NOMO-1 (cell line): Measurements from ENCODE around the gene ZNF446.
A peak's percentile ranks its signal among the peaks of the same experiment; 100 is the strongest.
"Not testable (repeated sequence)": the region's sequence is repeated elsewhere in the genome, so short reads cannot be mapped to it uniquely, and the experiment has no call there.

ENCODE experiments used
- DNase-seq, 2 experiments: peaks; one replicate each; lab custom pipeline; 2025; ENCODE audit not compliant: unreplicated experiment in 2 of 2; lab: John Stamatoyannopoulos, UW

Gene ZNF446

DNA sequence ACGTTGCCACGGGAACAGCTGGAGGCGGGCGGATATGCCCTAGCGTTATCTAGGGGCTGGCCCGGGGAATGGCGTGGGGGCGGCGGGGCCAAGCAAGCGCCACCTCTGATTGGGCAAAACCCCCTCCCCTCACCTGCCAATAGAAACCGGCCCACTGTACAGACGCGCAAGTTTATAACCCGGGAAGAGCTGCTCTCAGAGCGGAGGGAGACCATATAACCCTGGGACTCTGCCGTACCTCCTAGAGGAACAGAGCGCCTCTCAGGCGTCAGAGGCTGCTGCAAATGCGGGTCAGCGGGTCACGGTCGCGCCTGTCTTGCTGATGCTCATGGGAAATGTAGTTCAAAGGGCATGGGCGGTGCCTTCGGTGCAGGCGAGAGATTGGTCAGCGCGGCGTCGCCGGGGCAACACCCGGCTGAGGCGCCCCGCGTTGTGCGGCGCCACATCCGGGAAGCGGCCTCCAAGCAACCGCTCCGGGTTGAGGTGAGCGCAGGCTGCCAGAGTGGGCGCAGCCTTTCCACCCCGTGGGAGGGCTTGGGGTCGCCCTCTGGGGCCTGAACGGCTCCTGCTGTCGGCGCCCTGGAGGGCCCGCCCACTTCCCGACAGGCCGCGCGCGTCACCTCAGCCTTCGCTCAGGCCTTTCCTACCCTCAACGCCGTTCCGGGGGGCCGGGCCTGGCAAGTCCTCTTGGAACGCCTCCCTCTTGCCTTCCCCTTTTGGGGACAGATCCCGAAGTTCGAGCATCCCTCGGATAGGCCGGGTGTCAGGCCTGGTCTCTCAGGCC is at the start of gene ZNF446:
ZNF446 (plus strand) TSS at position 639 of the 784 bp plus-strand sequence. CDS start 867 bp downstream, outside the sequence.
- DNase-seq = peak; percentile 96 to 97

DNA sequence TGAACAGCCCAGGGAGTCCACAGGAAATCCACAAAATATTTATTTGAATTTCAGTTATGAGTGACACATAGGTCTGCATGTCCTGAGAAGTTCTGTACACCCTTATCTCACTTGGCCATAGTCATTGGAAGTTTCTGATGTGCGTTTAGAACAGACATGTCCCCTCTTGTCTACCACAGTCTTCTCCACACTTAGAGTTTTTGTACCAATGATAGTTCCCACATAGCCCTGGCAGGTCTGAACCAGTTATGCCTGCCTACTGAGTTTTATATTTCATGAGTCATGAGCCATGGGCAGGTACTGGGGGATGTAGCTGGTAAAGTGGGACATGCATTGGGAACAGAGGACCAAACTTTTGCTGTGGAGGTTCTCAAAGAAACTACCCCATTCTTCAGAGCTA is 47.5 kb upstream of the ZNF446 start:
- no peak for DNase-seq

DNA sequence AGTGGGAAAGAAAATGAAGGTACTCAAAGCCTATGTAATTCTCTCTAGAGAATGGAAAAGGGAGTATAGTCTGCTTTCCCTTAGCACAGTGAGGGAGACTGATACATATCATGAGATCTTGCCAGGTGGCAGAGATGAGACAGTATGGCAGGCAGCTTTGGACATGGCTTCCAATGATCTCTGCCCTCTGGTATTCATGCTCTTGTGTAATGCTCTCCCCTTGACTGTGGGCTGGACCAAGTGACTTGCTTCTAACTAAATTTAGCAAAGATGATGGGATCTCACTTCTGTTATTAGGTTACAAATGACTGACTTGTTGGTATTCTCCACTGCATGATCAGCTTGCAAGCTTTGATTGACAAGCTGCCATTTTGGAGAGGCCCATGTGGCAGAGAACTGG is 46.4 kb upstream of the ZNF446 start:
- no peak for DNase-seq

DNA sequence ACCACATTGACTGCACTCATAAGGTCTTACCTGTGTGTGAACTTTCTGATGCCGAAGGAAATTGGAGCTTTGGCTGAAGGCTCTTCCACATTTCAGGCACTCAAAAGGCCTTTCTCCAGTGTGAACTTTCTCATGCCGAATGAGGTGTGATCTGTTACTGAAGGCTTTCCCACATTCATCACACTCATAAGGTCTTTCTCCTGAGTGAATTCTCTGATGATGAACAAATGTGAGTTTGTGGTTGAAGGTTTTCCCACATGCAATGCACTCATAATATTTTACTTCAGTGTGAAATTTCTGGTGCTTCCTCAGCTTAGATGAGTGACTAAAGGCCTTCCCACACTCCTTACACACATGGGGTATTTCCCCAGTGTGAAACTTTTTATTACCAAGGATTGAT is 41.9 kb upstream of the ZNF446 start:
- no peak for DNase-seq

DNA sequence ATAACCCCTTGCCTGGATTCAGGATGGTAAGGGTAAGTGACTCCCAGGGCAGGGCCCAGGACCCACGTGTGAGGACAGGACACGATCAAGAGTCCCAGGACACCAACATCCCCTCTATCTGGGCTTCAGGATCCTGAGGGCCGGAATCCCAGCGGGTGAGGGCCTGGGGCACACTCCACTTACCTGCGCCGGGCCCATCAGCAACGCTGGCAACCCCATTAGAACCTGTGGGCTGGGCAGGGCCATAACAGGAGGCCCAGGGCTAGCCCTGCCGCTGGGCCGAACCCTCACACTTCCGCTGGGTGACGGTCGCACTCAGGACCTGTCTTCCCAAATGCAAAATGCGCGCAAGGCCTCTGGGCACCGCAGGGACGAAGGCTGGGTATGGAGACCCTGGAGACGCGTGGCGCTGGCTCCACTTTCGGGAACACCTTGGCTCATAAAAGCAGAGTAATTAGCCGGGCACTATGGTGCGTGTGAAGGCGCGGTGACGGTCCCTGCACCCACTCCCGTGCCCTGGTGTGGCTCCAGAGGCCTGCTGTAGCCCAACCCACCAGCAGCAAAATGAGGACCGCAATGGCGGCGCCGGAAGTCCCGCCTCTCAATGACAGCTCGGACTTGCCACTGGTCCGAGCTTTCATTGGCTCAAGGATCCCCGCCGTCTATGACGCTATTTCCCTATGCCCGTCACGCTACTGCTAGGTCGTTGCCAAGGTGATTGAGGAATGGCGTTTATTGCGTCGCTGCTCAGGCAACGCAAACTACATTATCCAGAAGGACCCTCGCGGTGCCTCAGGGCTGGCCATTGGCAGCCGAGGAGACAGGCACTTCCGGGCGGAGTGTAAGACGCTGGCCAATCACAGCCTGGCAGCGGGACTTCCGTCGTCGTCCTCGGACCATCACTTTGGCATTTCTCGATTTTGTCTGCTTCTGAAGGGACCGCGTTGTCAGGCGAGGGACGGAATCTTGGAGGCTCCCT is 36.3 kb upstream of the ZNF446 start, which contains the start of gene ZNF132:
ZNF132 (minus strand) TSS at position 578 of the 979 bp plus-strand sequence; CDS start at position 246, 332 bp downstream.
- DNase-seq = peak; percentile 93 to 99

DNA sequence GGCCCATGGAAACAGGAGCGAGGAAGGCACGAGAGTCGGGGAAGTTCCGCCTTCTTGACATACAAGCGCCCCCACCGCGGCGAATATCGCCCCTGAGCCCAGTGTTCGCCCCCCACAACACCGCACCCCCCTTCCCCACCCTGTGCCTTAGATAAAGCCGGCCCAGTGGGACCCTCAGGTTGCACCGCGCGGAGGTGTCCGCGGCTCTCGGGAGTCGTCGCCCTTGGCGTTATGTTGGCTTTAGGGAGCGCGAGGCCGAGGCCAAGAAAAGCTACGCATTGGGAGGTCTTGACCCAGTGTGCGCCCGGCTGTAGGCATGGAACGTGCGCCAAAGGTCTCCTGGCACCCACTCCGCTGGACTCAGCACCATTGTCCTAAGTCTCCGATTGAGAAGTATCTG is 35.6 kb upstream of the ZNF446 start:
- DNase-seq = no peak

DNA sequence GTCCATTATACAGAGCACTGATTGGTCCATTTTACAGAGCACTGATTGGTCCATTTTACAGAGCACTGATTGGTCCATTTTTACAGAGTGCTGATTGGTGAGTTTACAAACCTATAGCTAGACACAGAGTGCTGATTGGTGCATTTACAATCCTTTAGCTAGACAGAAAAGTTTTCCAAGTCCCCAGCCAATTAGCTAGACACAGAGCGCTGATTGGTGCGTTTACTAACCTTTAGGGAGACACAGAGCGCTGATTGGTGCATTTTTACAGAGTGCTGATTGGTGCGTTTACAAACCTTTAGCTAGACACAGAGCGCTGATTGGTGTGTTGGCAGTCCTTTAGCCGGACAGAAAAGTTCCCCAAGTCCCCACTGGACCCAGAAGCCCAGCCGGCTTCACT is 33.2 kb upstream of the ZNF446 start:
- not testable (repeated sequence) for DNase-seq

DNA sequence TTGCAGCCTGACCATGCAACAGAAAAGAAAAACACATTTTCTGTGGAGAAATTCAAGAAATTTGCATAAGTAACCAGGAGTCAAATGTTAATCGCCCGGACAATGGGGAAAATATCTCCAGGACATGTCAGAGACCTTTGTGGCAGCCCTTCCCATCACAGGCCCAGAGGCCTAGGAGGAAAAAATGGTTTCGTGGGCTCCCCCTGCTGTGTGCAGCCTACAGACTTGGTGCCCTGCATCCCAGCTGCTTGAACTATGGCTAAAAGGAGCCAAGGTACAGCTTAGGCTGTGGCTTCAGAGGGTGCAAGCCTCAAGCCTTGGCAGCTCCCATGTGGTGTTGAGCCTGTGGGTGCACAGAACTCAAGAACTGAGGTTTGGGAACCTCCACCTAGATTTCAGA is 27.3 kb upstream of the ZNF446 start:
- not testable (repeated sequence) for DNase-seq

DNA sequence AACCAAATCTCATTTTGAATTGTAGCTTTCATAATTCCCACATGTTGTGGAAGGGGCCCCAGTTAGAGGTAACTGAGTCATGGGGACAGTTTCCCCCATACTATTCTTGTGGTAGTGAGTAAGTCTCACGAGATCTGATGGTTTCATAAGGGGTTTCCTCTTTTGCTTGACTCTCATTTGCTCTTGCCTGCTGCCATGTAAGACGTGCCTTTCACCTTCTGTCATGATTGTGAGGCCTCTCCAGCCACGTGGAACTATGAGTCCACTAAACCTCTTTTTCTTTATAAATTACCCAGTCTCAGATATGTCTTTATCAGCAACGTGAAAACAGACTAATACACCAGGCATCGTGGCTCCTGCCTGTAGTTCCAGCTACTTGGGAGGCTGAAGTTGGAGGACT is 26.2 kb upstream of the ZNF446 start:
- DNase-seq = not testable (repeated sequence)

DNA sequence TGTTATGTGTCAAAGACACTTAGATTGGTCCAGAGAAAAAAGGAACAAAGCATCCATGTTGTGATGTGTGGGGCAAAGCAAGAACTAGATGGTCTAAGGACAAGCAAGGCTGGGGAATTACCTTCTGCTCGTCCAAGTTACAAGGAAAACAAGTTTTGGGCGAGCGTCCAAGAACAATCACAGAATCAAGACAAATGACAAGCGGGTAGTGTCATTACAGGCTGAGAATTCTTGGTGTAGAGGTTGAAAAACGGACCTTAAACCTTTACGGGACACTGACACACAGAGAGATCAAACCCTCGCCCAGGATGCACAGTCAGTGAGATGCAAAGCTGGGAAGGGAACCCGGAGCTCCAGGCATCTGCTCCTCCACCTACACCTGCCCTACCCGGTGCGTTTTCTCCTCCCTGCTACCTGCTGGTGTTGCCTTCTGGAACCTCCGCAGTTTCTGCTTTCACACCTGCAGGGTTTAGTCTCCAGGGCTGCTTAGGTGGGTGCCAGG is 25.2 kb upstream of the ZNF446 start:
- no peak for DNase-seq

DNA sequence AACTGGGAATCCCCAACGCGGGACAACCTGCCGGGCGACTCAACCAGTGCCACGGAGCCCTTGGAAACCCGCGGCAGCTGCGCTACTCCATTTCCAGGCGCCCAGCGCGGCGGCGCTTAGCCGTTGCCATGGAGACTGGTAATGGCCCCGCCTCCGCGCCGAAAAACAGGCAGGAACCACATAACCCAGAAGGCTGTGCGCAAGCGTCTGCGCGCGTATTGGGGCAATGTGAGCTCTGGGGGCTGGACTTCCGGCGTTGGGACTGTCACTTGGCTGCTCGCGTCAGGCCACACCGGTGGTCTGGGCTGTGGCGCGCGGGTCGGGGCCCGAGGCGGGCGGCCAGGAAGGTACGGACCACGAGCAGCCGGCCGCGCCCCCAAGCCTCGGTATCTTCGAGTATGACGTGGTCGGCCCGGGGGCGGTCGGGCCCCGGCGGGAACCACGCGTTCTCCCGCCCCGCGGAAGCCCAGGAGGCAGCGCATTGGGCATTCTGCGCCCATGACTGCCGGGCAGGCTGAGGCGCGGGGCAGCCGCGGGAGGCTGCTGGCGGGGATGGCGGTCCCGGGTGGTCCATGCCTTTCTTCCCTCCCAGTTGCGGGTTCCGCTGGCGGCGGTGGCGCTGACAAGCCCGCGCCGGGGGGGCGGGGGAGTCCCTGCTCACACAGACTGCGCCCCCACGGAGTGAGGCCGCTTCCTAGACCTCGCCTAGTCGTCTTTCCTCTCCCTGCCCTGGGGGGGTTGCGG is 24.6 kb upstream of the ZNF446 start, which contains the start of gene ZNF324B:
ZNF324B (plus strand) TSS at position 265 of the 744 bp plus-strand sequence. CDS start 2,080 bp downstream, outside the sequence.
- peak; percentile 96 to 99 for DNase-seq

DNA sequence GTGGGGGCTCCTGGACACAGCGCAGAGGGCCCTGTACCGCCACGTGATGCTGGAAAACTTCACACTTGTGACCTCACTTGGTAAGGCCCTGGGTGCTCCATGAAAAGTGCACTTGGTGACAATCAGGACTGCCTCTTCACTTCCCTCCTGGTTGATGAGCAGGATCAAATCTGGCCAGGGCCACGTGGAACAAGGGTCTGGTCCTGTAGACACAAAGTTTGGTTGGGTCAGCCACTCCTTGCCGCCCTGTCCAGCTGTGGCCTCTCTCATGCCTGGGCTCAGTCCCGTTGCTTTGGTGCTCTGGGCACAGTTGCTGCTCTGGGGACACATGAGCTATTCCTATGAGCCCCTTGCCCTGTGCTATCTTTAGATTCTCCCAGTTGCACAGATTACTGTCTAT is 22.4 kb upstream of the ZNF446 start:
- DNase-seq = no peak

DNA sequence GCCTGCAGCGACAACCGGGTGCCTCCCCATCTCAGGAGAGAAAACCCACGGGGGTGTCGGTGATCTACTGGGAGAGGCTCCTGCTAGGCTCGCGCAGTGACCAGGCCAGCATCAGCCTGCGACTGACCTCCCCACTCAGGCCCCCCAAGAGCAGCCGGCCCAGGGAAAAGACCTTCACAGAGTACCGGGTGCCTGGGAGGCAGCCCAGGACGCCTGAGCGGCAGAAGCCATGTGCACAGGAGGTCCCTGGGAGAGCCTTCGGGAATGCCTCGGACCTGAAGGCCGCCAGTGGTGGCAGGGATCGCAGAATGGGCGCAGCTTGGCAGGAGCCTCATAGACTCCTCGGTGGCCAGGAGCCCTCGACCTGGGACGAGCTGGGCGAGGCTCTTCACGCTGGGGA is 20.8 kb upstream of the ZNF446 start:
- no peak for DNase-seq

DNA sequence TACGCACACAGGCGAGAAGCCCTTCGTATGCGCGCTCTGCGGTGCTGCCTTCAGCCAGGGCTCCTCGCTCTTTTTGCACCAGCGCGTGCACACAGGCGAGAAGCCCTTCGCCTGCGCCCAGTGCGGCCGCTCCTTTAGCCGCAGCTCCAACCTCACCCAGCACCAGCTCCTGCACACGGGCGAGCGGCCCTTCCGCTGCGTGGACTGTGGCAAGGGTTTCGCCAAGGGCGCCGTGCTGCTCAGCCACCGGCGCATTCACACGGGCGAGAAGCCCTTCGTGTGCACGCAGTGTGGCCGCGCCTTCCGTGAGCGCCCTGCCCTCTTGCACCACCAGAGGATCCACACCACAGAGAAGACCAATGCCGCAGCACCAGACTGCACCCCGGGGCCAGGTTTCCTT is 20.0 kb upstream of the ZNF446 start:
- no peak for DNase-seq

DNA sequence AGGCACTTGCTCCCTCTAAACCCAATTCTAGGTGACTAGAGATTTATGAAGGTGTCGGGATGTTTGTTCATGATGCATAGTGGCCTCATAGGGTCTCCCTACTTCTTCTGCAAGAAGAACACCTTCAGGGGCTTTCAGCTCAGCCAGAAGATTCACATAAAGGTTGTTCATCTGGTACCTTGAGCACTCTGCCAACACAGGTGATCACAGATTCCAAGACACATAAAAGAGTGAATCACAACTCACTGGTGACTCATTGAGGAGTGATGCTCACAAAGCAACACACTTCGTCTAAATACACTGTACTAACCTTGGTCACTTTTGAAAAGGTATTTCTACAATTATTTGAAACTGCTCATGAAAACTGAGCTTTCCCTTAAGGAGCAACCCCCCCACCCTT is 16.1 kb upstream of the ZNF446 start:
- no peak for DNase-seq

DNA sequence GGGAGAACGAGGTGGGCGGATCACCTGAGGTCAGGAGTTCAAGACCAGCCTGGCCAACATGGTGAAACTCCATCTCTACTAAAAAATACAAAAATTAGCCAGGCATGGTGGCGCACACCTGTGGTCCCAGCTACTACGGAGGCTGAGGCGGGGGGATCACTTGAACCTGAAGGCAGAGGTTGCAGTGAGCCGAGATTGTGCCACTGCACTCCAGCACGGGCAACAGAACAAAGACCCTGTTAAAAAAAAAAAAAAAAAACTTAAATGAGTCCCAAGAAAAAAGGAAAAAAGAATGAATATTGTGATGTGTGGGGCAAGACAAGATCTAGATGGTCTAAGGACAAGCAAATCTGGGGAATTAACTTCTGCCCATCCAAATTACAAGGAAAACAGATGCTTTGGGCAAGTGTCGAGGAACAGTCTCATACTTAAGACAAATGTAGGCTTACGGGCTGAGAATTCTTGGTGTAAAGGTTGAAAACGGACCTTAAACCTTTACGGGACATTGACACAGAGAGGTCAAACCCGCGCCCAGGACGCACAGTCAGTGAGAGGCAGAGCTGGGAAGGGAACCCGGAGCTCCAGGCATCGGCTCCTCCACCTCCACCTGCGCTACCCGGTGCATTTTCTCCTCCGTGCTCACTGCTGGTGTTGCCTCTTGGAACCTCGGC is 9.9 kb upstream of the ZNF446 start:
- no peak for DNase-seq

DNA sequence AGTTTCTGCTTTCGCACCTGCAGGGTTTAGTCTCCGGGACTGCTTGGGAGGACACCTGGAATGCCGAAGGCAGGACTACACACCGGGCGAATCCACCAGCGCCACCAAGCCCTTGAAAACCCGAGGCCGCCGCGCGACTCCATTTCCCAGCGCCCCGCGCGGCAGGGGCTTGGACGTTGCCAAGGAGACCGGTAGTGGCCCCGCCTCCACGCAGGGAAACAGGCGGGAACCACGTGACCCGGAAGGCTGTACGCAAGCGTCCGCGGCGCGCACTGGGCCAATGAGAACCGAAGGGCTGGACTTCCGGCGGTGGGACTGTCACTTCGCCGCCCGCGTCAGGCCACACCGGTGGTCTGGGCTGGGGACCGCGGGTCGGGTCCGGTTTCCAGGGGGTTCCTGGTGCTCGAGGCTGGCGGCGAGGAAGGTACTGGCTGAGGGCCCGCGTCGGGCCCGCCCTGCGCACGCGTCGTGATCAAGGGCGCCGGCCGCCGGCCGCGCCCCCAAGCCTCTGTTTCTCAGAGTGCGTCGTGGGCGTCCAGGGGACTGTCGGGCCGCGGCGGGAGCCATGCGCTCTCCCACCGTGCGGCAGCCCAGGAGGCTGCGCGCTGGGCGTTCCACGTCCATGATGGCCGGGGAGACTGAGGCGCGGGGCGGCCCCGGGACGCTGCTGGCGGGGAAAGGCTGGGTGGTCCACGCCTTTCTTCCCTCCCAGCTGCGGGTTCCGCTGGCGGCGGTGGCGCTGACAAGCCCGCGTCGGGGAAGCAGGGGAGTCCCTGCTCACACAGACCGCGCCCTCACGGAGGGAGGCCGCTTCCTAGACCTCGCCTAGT is 9.2 kb upstream of the ZNF446 start, which contains the start of gene ZNF324:
ZNF324 (plus strand) TSS at position 321 of the 830 bp plus-strand sequence. CDS start 2,106 bp downstream, outside the sequence.
- DNase-seq = peak; percentile 92 to 96

DNA sequence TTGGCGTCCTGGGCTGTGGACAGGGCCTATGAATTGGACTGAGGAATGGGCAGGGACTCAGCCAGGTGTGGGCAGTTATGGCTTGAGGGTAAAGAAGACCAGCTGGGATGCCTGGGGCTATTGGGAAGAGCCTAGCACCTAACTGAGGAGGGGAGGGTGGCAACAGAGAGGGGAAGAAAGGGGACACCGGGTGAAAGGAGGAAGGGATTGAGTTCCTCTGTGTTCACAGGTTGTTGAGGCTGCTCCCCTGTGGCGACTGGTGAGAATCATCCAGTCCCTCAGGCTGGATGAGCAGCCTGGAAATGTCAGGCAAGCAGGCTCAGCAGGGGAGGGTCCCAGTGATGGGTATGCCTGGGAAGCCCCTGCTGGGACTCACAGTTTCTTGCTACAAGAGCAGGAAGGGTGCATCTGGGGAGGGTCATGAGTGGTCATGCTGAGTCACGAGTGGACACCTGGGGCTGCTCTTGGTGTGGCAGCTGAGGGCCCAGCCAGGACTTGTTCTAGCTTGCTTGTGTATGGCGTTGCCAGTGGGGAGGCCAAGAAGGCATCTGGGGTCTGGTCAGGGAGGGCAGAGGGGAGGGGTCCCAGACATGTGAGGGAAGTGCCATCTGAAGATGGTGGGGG is 7.8 kb upstream of the ZNF446 start:
- DNase-seq = no peak
